Measurements from ENCODE around the gene SMIM27. TPM values are rescaled to one million over a fixed set of nuclear protein-coding genes. Genes with fewer than 3 reads are reported as not detected.

Gene SMIM27
- total and polyA plus RNA-seq, 9 of the 15 experiments (the other 6 are each of a cell fraction or from before 2014, with no cell fraction given): 2.9 to 16.1 (median 7.9) TPM

DNA sequence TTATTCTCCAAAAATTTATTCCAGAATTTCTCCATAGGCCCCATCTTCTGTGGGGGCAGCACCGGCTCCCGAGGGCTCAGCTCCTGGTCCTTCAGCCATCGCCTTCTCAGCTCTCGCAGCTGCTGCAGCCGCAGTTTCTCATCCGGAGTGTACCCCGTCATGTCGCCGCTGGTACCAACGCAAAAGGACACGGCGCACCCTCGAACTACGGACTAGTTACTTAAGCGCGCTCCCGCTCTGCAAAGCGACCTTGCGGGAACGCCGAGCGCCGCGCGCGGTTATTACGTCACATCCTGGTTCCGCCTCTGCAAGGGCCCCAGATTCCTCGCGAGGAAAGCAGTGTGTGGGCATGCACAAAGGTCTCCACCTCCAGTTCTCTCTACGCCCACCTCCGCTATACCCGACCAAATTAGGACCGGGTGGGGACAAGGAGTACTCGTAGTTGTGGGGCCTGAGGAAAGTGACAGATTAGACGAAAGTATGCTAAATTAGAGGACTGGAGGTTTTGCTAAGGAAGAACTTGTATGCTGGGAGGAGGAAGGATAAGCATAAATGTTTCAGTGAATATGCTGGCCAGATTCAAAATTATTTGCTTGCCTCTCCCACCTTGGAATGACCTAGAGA, 20.9 kb downstream of the SMIM27 start, which contains the start of gene NDUFB6 (continued):
- TF ChIP-seq, protein P1, sequence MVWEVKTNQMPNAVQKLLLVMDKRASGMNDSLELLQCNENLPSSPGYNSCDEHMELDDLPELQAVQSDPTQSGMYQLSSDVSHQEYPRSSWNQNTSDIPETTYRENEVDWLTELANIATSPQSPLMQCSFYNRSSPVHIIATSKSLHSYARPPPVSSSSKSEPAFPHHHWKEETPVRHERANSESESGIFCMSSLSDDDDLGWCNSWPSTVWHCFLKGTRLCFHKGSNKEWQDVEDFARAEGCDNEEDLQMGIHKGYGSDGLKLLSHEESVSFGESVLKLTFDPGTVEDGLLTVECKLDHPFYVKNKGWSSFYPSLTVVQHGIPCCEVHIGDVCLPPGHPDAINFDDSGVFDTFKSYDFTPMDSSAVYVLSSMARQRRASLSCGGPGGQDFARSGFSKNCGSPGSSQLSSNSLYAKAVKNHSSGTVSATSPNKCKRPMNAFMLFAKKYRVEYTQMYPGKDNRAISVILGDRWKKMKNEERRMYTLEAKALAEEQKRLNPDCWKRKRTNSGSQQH (CRISPR knock-in tag; IDR thresholded peaks at IDR 0.05): no peak
- TF ChIP-seq, protein P2, sequence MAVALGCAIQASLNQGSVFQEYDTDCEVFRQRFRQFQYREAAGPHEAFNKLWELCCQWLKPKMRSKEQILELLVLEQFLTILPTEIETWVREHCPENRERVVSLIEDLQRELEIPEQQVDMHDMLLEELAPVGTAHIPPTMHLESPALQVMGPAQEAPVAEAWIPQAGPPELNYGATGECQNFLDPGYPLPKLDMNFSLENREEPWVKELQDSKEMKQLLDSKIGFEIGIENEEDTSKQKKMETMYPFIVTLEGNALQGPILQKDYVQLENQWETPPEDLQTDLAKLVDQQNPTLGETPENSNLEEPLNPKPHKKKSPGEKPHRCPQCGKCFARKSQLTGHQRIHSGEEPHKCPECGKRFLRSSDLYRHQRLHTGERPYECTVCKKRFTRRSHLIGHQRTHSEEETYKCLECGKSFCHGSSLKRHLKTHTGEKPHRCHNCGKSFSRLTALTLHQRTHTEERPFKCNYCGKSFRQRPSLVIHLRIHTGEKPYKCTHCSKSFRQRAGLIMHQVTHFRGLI (CRISPR knock-in tag; IDR thresholded peaks at IDR 0.05): no peak
- TF ChIP-seq, protein P3, sequence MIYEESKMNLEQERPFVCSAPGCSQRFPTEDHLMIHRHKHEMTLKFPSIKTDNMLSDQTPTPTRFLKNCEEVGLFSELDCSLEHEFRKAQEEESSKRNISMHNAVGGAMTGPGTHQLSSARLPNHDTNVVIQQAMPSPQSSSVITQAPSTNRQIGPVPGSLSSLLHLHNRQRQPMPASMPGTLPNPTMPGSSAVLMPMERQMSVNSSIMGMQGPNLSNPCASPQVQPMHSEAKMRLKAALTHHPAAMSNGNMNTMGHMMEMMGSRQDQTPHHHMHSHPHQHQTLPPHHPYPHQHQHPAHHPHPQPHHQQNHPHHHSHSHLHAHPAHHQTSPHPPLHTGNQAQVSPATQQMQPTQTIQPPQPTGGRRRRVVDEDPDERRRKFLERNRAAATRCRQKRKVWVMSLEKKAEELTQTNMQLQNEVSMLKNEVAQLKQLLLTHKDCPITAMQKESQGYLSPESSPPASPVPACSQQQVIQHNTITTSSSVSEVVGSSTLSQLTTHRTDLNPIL (CRISPR knock-in tag; IDR thresholded peaks at IDR 0.05): no peak
- TF ChIP-seq, protein P4, sequence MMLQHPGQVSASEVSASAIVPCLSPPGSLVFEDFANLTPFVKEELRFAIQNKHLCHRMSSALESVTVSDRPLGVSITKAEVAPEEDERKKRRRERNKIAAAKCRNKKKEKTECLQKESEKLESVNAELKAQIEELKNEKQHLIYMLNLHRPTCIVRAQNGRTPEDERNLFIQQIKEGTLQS (IDR thresholded peaks at IDR 0.05): peak; percentile 79
- TF ChIP-seq, protein P4 (CRISPR knock-in tag; conservative IDR thresholded peaks at IDR 0.05): no peak
- no peak for TF ChIP-seq BHLHE40 (IDR thresholded peaks at IDR 0.05; ENCODE audit: low read length)
- TF ChIP-seq, protein P5, sequence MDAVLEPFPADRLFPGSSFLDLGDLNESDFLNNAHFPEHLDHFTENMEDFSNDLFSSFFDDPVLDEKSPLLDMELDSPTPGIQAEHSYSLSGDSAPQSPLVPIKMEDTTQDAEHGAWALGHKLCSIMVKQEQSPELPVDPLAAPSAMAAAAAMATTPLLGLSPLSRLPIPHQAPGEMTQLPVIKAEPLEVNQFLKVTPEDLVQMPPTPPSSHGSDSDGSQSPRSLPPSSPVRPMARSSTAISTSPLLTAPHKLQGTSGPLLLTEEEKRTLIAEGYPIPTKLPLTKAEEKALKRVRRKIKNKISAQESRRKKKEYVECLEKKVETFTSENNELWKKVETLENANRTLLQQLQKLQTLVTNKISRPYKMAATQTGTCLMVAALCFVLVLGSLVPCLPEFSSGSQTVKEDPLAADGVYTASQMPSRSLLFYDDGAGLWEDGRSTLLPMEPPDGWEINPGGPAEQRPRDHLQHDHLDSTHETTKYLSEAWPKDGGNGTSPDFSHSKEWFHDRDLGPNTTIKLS (IDR thresholded peaks at IDR 0.05; ENCODE audit: borderline replicate concordance, low read depth): no peak
- TF ChIP-seq, protein P6, sequence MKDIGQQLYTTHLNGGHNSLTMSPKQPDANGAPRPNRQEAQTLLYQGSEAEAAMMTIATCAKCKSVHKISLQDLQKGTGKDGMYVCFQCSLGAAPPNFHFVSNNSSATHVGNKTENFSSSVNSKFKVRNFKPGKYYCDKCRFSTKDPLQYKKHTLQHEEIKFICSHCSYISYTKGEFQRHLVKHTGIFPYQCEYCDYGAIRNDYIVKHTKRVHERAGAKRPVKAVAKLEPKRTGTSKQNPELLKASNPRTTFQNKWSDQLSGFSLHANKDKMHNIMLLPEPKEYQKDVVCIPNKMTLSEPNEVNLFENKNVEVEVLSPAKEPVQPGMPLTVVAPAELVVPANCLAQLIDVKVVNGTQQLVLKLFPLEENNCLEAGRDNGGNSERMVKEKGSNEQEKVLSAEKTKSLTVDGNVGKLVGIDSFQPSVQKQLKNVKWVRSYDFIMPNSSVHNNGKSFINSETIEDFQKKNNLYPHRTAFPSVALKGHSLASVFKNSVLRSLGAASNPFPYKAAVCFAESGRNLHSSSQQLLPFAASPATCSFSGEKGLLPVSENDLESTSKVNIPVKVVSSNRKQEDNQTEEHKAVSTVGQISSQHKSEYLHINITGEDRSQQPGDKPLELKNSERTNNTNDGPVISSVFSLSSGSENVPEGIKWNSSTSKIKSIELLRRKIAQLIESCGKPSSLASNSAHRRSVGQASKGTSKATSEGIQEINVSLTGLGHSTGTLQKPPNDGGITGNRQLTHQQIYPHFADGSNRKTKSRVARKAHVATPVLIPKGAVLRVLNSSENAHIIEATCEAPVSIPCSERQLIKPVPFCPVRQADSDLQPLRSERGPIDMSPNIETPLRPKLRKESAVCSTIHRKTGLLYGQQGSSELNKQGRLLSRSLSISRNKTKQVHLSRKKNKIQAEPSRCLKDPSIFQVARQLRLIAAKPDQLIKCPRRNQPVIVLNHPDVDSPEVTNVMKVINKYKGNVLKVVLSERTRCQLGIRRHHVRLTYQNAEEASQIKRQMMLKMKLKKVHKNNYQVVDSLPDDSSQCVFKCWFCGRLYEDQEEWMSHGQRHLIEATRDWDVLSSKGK (CRISPR knock-in tag; IDR thresholded peaks at IDR 0.05): no peak
- TF ChIP-seq PHF8 (IDR thresholded peaks at IDR 0.05; ENCODE audit: borderline replicate concordance, low read length): peak; percentile 76; the same call in 1 of the 2 replicates
- TF ChIP-seq PHB (CRISPR knock-in tag; IDR thresholded peaks at IDR 0.05): no peak
- TF ChIP-seq, protein P7, sequence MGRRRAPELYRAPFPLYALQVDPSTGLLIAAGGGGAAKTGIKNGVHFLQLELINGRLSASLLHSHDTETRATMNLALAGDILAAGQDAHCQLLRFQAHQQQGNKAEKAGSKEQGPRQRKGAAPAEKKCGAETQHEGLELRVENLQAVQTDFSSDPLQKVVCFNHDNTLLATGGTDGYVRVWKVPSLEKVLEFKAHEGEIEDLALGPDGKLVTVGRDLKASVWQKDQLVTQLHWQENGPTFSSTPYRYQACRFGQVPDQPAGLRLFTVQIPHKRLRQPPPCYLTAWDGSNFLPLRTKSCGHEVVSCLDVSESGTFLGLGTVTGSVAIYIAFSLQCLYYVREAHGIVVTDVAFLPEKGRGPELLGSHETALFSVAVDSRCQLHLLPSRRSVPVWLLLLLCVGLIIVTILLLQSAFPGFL (CRISPR knock-in tag; IDR thresholded peaks at IDR 0.05): no peak
- TF ChIP-seq, protein P8, sequence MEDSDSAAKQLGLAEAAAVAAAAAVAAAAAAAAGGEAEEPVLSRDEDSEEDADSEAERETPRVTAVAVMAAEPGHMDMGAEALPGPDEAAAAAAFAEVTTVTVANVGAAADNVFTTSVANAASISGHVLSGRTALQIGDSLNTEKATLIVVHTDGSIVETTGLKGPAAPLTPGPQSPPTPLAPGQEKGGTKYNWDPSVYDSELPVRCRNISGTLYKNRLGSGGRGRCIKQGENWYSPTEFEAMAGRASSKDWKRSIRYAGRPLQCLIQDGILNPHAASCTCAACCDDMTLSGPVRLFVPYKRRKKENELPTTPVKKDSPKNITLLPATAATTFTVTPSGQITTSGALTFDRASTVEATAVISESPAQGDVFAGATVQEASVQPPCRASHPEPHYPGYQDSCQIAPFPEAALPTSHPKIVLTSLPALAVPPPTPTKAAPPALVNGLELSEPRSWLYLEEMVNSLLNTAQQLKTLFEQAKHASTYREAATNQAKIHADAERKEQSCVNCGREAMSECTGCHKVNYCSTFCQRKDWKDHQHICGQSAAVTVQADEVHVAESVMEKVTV (CRISPR knock-in tag; IDR thresholded peaks at IDR 0.05): no peak
- TF ChIP-seq ZNF583 (CRISPR knock-in tag; IDR thresholded peaks at IDR 0.05): no peak
